GM19468 (cell line): ENCODE data around the gene NAP1L4.

Source experiments
- ATAC-seq: cut with Tn5 transposase; IDR thresholded peaks from one replicate; pipeline ENCODE4 v1.9.1; 2021; ENCODE audit warnings: mild to moderate bottlenecking, moderate library complexity, moderate number of reproducible peaks; ENCODE audit not compliant: unreplicated experiment; ENCODE audit errors: extremely low read depth

Gene NAP1L4

DNA sequence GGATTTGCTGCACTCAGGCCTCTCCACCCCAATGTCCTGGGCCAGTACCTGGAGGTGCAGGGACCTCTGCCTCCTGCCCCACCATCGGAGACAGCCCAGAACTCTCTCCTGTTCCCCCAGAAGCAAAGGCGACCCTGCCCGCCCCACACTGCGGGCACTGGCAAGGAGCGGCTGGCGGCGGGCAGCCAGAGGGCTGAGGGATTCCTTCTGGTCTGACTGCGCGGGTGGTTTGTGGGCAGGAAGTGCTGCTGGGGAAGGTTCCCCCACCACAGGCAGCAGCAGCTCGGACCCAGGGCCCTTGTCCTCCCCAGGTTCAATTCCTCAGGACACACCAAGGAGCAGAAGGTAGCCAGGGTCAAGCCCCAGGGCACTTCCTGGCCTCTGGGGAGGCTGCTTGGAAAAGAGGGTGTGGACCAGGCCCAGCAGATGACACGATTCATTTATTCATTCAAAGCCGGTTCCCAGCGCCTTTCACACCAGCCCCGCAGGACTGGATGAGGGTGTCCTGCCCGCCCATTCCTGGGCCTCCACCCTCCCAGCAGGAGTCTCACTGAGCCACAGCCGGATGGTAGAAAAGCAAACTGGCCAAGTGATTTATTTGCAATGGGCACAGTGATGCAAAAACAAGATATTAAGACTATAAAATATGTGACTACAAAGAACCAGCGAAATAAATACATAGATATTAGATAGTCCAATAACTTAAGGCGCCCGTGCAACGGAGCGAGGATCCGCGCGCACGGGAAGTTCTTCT lies 64.1 kb downstream of the NAP1L4 start:
- ATAC-seq = no peak

DNA sequence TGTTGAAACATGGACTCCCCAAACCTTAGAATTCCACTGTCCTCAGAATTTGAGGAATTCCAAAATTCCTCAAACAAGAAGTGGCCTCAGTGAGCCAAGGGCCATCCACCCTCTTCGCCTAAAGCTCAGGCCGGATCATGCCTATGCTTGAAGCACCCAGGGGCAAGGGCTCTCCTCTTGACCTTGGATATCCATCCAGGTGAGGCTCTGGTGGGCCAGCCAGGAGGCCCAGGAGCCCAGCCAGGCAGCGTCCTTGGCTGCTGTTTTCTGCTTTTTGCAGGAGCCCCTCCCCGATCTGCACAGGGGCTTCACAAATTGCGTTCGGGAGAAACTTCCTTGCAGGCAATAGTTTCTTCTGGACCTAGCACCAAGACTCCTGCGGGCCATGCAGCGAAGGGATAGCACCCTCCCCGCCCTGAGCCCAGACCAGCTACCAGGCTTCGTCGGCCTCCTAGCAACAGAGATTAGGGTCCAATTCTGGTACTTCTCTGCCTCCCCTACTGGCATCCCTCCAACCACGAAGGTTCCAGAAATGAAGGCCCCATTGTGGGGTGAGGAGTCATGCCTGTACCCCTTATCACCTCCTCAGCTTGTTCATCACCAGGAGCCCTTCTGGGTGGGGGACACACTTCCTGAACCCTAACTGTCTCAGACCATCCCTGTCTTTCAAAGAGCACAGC lies 64.9 kb downstream of the NAP1L4 start:
- no peak for ATAC-seq

- ATAC-seq = no peak
Observed at GRCh38 chr11:2926611-2927051, 65.5 kb downstream of the NAP1L4 start.

DNA sequence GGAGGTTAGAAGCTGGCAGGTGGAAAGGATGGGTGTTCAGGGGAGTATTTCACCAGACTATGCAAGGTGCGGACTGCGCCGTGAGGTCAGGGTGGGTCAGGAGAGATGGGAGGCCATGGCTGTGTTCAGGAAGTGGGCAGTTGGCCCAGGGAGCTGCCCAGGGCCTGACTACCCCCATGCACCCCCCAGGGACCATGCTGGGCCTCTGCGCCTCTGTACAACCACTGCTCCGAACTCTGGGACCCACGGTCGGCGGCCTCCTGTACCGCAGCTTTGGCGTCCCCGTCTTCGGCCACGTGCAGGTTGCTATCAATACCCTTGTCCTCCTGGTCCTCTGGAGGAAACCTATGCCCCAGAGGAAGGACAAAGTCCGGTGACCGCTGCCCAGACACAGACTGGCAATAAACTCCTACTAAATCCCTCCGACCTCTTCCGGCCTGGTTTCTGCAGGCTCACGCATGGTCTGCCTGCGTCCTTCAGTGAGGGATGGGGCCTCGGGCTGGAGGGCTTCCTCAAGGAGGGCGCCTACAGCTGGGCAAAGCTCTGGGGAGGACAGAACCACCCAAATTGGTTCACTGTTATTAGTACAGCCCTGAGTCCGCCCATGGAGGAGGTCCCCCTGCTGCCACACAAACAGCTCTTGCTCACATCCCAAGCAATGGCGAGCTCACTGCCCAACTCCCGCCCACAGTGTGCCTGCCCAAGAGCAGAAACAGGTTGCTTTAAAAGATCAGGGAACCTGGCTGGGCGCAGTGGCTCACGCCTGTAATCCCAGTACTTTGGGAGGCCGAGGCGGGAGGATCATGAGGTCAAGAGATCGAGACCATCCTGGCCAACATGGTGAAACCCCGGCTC lies 67.1 kb downstream of the NAP1L4 start:
- ATAC-seq = no peak

GRCh38 chr11:2924381-2924780 lies 67.7 kb downstream of the NAP1L4 start:
- no peak for ATAC-seq

DNA sequence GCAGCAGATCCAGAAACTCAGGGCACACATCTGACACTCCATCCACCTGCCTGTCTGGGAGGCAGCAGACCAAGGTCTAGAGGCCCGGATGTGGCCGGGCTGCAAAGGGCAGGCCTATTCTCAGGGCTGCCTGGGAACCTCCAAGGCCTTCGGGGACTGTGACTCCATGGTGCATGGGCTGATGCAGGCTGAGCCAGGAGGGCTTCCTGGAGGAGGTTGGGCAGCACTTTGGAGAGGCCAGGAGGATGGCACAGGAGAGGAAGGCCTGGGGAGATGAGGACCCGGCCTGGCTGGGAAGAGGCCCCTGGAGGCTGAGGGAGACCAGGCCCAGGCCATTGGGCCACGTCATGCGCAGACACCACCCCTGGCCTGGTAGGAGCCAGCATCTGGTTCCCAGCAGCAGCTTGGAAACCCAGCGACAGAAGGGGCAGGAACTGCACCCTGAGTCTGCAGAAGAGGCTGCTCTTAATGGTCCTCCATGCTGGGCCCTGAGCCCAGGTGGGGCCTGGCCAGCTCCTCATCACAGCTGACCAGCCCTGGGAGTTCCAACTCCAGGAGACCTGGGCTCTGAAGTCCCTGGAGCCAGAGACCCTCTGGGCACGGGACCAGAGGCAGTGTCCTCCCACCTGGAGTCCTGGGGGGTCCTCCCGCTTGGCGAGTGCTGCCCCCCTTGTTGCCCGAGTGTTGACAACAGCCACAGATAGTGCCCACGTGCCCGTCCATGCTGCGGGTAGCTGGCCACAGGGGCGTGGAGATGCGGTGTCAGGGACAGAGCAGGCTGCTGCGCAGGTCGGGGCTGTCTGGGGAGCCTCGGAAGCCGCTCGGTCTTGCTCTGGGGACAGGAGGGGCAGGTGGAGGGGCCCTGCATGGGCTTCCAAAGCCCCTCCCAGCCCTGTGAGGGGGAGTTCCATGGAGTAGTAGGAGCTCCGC lies 68.4 kb downstream of the NAP1L4 start:
- no peak for ATAC-seq

GRCh38 chr11:2922655-2923054 lies 69.5 kb downstream of the NAP1L4 start:
- no peak for ATAC-seq

GRCh38 chr11:2921742-2922493 lies 70.2 kb downstream of the NAP1L4 start:
- no peak for ATAC-seq

DNA sequence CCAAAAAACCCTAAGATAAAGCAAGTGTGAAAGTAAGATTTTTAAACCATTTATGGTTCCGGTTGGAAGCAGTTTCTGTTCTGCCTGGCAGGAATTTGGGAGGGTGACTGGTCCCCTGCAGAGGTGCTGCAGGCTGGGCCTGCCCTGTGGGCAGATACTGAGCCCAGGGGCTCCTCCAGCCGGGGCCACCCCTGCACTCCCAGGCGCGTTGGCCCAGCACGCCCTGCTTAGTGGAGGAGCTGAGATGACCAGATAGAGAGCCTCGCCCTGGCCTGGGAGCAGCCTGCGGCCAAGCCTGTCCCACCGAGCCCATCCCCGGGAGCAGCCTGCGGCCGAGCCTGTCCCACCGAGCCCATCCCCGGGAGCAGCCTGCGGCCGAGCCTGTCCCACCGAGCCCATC lies 70.9 kb downstream of the NAP1L4 start:
- no peak for ATAC-seq

DNA sequence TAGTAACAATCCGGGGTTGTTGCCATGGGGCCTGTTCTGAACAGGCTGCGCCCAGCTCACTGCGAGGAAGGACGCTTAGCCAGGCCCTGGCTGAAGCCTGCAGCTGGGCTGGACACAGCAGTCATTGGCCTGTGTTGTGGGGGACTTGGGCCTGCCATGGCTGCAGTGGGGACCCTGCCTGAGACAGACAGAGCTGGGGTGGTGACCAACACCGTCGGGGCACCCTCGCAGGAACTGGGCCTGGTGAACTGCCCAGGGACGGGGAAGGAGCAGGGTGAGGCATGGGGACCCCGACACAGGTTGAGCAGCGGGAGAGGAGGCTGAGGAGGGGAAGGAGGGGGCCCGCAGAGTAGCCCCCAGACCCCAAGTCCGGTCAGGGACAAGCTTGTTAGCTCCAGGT lies 71.8 kb downstream of the NAP1L4 start:
- no peak for ATAC-seq

- ATAC-seq = no peak
Observed at GRCh38 chr11:2919837-2920236, 72.3 kb downstream of the NAP1L4 start.

GRCh38 chr11:2919188-2919587 lies 72.9 kb downstream of the NAP1L4 start:
- ATAC-seq = no peak

DNA sequence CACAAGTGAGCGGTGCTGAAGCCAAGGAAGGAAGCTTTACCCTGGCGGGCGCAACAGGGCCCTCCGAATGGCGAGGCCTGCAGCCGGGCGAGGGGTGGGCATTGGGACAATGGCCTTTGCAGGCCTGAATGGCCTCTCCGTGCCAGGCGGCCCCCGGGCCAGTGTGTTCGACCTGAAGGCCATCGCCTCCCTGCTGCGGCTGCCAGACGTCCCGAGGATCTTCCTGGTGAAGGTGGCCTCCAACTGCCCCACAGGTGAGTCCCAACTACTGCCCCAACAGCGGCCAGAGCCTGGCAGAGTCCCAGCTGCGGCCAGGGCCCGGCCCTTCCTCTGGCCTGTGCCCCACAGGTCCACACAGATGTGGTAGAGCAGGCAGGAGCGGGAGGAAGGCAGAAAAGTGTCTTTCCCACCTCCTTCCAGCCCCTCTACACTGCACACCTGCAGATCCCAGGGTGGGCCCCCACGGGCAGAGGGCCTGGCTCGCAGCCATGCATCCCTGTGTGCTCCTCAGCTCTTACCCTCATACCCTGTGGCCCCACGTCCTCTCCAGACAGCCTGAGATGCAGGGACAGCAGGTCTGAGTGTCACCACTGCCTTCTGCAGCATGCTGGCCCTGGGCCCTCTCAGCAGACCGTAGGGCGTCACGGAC lies 74.2 kb downstream of the NAP1L4 start:
- no peak for ATAC-seq

- no peak for ATAC-seq
Observed at GRCh38 chr11:2916892-2917645, 75.1 kb downstream of the NAP1L4 start.

GRCh38 chr11:2916114-2916891 lies 75.8 kb downstream of the NAP1L4 start:
- no peak for ATAC-seq

GRCh38 chr11:2915473-2915872 lies 76.7 kb downstream of the NAP1L4 start:
- ATAC-seq = no peak
